Vagina (tissue), 2 donors: ENCODE measurements around the gene PPP5C. TPM values are rescaled to one million over a fixed set of nuclear protein-coding genes. Genes with fewer than 3 reads are reported as not detected.

Experiments
- DNase-seq, 2 donors: peaks; one replicate each; pipeline ENCODE4 v3.0.0-alpha.2; 2017; ENCODE audit errors: extremely low spot score in 2 of 2
- H3K27ac ChIP-seq: fragments of 200-600 bp; sonication (generic); one replicate; pipeline ENCODE4 v1.5.1; 2019
- H3K27me3 ChIP-seq: fragments of 200-600 bp; sonication (generic); one replicate; pipeline ENCODE4 v1.5.1; 2019
- H3K36me3 ChIP-seq, 2 donors: fragments of 200-600 bp; sonication (generic); one replicate each; pipeline ENCODE4 v1.5.1; 2017 to 2019
- H3K4me1 ChIP-seq: fragments of 200-600 bp; sonication (generic); one replicate; pipeline ENCODE4 v1.5.1; 2019
- H3K4me3 ChIP-seq, 2 donors: fragments of 200-600 bp; sonication (generic); 1 replicate in 1 of 2; 2 replicates in 1 of 2; pipeline ENCODE4 v1.5.1; 2016 to 2019
- H3K9me3 ChIP-seq: fragments of 200-600 bp; sonication (generic); one replicate; pipeline ENCODE4 v1.5.1; 2019
- POLR2A ChIP-seq, 2 donors: fragments of 450-650 bp; IDR thresholded peaks; one replicate each; pipeline ENCODE4 v1.6.1; 2017; ENCODE audit warnings: antibody characterized with exemption in 2 of 2, mild to moderate bottlenecking in 2 of 2, moderate library complexity in 2 of 2
- POLR2AphosphoS5 ChIP-seq, 2 donors: sonication (generic); formaldehyde crosslinking; IDR thresholded peaks; one replicate each; pipeline ENCODE4 v1.9.0; 2017; ENCODE audit warnings: antibody characterized with exemption in 2 of 2, mild to moderate bottlenecking in 2 of 2, low read depth in 1 of 2; ENCODE audit not compliant: insufficient read depth in 1 of 2
- intact Hi-C: fragments of 100-400 bp; cut with DNase I; formaldehyde crosslinking; loops from one replicate; pipeline ENCODE4 v1.15.1; 2023
- total RNA-seq: library from RNA; depleted of rRNA; stranded (reverse); fragments of >200 nt; gene quantifications from one replicate; pipeline ENCODE4 v1.2.3, GENCODE V29; 2016
- TF ChIP-seq, protein P1 (sequence below), 3 experiments: fragments of 450-650 bp in 2 of 3; fragments of 200-600 bp in 1 of 3; sonication (generic) in 1 of 3; IDR thresholded peaks; one replicate each; pipeline ENCODE4 v1.5.1; 2017 to 2019; ENCODE audit warnings: antibody characterized with exemption in 3 of 3, mild to moderate bottlenecking in 2 of 3, moderate library complexity in 2 of 3

The PPP5C gene, protein sequence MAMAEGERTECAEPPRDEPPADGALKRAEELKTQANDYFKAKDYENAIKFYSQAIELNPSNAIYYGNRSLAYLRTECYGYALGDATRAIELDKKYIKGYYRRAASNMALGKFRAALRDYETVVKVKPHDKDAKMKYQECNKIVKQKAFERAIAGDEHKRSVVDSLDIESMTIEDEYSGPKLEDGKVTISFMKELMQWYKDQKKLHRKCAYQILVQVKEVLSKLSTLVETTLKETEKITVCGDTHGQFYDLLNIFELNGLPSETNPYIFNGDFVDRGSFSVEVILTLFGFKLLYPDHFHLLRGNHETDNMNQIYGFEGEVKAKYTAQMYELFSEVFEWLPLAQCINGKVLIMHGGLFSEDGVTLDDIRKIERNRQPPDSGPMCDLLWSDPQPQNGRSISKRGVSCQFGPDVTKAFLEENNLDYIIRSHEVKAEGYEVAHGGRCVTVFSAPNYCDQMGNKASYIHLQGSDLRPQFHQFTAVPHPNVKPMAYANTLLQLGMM
- 60.4 TPM for total RNA-seq

DNA sequence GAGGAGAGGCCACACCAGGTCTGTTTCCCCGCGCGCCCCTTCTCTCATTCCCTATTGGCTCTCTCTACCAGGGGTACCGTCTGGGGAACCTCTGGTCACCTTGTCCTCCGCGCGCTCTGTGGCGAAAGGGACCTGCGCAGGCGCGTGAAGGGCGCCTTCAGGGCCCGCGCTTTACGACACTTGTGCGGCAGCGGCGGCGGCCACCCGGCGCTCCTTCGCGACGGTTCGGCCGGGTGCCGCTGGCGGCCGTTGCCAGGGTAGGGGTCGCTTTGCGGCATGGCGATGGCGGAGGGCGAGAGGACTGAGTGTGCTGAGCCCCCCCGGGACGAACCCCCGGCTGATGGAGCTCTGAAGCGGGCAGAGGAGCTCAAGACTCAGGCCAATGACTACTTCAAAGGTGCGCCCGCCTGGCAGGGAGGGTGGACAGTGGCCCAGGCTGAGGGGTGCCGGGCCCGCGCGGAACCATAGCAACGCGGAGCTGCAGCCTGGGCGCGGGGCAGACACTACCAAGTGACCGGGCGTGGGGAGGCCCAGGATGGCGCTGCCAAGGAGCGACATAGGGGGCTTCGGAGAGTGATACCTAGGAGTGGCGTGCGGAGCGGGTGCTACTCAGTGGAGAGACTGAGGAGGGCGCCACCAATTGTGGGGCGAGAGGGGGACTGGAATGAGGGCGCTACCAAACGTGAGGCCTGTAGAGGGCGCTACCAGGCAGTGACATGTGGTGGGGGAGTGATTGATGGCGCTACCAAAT is at the start of gene PPP5C:
TSS of gene PPP5C (plus strand) at position 267 of the 751 bp plus-strand sequence. CDS start at position 277, 10 bp downstream.
- Histone ChIP-seq H3K4me3 (peak within 1 kb of the TSS; percentile 84), H3K9me3 (no peaks in the 10 kb centered on the region), H3K36me3 (no peaks in the 10 kb centered on the region), H3K27ac (peak within 1 kb of the TSS; percentile 84), H3K4me1 (peaks cover 53% of the 10 kb centered on the region), H3K27me3 (no peaks in the 10 kb centered on the region)
- no peak for DNase-seq
- TF ChIP-seq POLR2A (IDR thresholded peaks at IDR 0.05): peak in 1 of 2 donors; percentile 77
- TF ChIP-seq POLR2AphosphoS5 (IDR thresholded peaks at IDR 0.05; ENCODE audit: insufficient read depth in 1 of 2, low read depth in 1 of 2): peak in 1 of 2 donors; percentile 90
- TF ChIP-seq, protein P1, sequence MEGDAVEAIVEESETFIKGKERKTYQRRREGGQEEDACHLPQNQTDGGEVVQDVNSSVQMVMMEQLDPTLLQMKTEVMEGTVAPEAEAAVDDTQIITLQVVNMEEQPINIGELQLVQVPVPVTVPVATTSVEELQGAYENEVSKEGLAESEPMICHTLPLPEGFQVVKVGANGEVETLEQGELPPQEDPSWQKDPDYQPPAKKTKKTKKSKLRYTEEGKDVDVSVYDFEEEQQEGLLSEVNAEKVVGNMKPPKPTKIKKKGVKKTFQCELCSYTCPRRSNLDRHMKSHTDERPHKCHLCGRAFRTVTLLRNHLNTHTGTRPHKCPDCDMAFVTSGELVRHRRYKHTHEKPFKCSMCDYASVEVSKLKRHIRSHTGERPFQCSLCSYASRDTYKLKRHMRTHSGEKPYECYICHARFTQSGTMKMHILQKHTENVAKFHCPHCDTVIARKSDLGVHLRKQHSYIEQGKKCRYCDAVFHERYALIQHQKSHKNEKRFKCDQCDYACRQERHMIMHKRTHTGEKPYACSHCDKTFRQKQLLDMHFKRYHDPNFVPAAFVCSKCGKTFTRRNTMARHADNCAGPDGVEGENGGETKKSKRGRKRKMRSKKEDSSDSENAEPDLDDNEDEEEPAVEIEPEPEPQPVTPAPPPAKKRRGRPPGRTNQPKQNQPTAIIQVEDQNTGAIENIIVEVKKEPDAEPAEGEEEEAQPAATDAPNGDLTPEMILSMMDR (IDR thresholded peaks at IDR 0.05): peak; percentile 26 to 43 (median 31)
- intact Hi-C loops: loop anchor here (5.0 kb wide), 1 partner anchor 65 kb away; no protein-coding TSS in a partner anchor

GRCh38 chr19:46297700-46298478 is 49.0 kb upstream of the PPP5C start:
- DNase-seq: peak in 1 of 2 donors; percentile 91
- TF ChIP-seq POLR2A (IDR thresholded peaks at IDR 0.05) (peak in 1 of 2 donors; percentile 19), POLR2AphosphoS5 (IDR thresholded peaks at IDR 0.05; ENCODE audit: insufficient read depth in 1 of 2, low read depth in 1 of 2) (peak; percentile 55 to 59)
- TF ChIP-seq, protein P1 (IDR thresholded peaks at IDR 0.05): no peak
- peak overlapping the region; percentile 93 for H3K27ac ChIP-seq
- no peaks in the 10 kb centered on the region for H3K27me3 ChIP-seq
- H3K9me3 ChIP-seq: no peaks in the 10 kb centered on the region
- no peaks in the 10 kb centered on the region for H3K36me3 ChIP-seq
- H3K4me3 ChIP-seq: peak overlapping the region; percentile 57 to 60
- H3K4me1 ChIP-seq: peaks cover 60% of the 10 kb centered on the region
- intact Hi-C loops: no loop called here

GRCh38 chr19:46298479-46299003 is 48.3 kb upstream of the PPP5C start:
- Histone ChIP-seq H3K9me3 (no peaks in the 10 kb centered on the region), H3K36me3 (peaks cover 0 to 3% of the 10 kb centered on the region in 2 donors), H3K4me1 (peaks cover 66% of the 10 kb centered on the region), H3K27me3 (no peaks in the 10 kb centered on the region), H3K27ac (peak overlapping the region; percentile 93), H3K4me3 (peak overlapping the region; percentile 57 to 60)
- intact Hi-C loops: no loop called here
- TF ChIP-seq, protein P1 (IDR thresholded peaks at IDR 0.05): no peak
- no peak for TF ChIP-seq POLR2AphosphoS5 (IDR thresholded peaks at IDR 0.05; ENCODE audit: insufficient read depth in 1 of 2, low read depth in 1 of 2)
- TF ChIP-seq POLR2A (IDR thresholded peaks at IDR 0.05): peak in 1 of 2 donors; percentile 45
- no peak for DNase-seq

- no peaks in the 10 kb centered on the region for H3K27me3 ChIP-seq
- intact Hi-C loops: no loop called here
- H3K36me3 ChIP-seq: peaks cover 0 to 8% of the 10 kb centered on the region in 2 donors
- peak overlapping the region; percentile 57 to 60 for H3K4me3 ChIP-seq
- peaks cover 72% of the 10 kb centered on the region for H3K4me1 ChIP-seq
- peak in 1 of 2 donors; percentile 97 for DNase-seq
- no peaks in the 10 kb centered on the region for H3K9me3 ChIP-seq
- peak overlapping the region; percentile 93 for H3K27ac ChIP-seq
- TF ChIP-seq, protein P1 (IDR thresholded peaks at IDR 0.05): no peak
- TF ChIP-seq POLR2A (IDR thresholded peaks at IDR 0.05): no peak
- TF ChIP-seq POLR2AphosphoS5 (IDR thresholded peaks at IDR 0.05; ENCODE audit: insufficient read depth in 1 of 2, low read depth in 1 of 2): peak; percentile 94 to 97
Observed at GRCh38 chr19:46299004-46299509, 47.8 kb upstream of the PPP5C start.
